ENCODE results near the gene C12orf54.
"Not testable (repeated sequence)": the region's sequence is repeated elsewhere in the genome, so short reads cannot be mapped to it uniquely, and the experiment has no call there.

- not testable (repeated sequence) for TF ChIP-seq CTCF, POLR2A (IDR thresholded peaks at IDR 0.05)
These were observed 7.2 kb downstream of the C12orf54 start for GRCh38 chr12:48489456-48489855.

All from right lobe of liver (tissue), 4 donors.